Endodermal cell (in vitro differentiated cells): ENCODE measurements around the gene LAMA2. TPM values are rescaled to one million over a fixed set of nuclear protein-coding genes. Genes with fewer than 3 reads are reported as not detected.

Source experiments
- DNase-seq: peaks from one replicate; pipeline ENCODE4 v3.0.0-alpha.2; 2017
- H3K27ac ChIP-seq: 2 replicates; pipeline ENCODE4 v1.5.1; 2013; ENCODE audit warnings: mild to moderate bottlenecking, low read depth, low read length, moderate library complexity
- H3K27me3 ChIP-seq: 2 replicates; pipeline ENCODE4 v1.6.1; 2013; ENCODE audit warnings: mild to moderate bottlenecking, low read length, moderate library complexity; ENCODE audit not compliant: insufficient read depth, control insufficient read depth, poor library complexity, severe bottlenecking
- H3K36me3 ChIP-seq: 2 replicates; pipeline ENCODE4 v1.7.0; 2013; ENCODE audit warnings: mild to moderate bottlenecking, low read length, moderate library complexity; ENCODE audit not compliant: control insufficient read depth, insufficient read depth
- H3K4me1 ChIP-seq: one replicate; pipeline ENCODE4 v1.7.0; 2013; ENCODE audit warnings: low read length; ENCODE audit not compliant: control insufficient read depth, insufficient read depth
- H3K4me3 ChIP-seq: 2 replicates; pipeline ENCODE4 v1.5.1; 2013; ENCODE audit warnings: mild to moderate bottlenecking, low read length, moderate library complexity
- H3K9ac ChIP-seq: 2 replicates; pipeline ENCODE4 v1.6.1; 2013; ENCODE audit warnings: mild to moderate bottlenecking, low read length, moderate library complexity; ENCODE audit not compliant: poor library complexity, severe bottlenecking; ENCODE audit errors: extremely low read depth
- H3K9me3 ChIP-seq: 2 replicates; pipeline ENCODE4 v1.6.1; 2013; ENCODE audit warnings: mild to moderate bottlenecking, low read length, moderate library complexity; ENCODE audit not compliant: control insufficient read depth
- H3K27ac Mint-ChIP-seq: 2 replicates; pipeline ENCODE4 v1.8.0; 2020; ENCODE audit warnings: mixed read lengths
- H3K27me3 Mint-ChIP-seq: 2 replicates; pipeline ENCODE4 v1.8.0; 2021; ENCODE audit warnings: mild to moderate bottlenecking, mixed read lengths; ENCODE audit not compliant: insufficient read depth
- H3K36me3 Mint-ChIP-seq: 2 replicates; pipeline ENCODE4 v1.8.0; 2020; ENCODE audit warnings: low read depth, mixed read lengths
- H3K4me1 Mint-ChIP-seq: 2 replicates; pipeline ENCODE4 v1.8.0; 2020; ENCODE audit warnings: mixed read lengths
- H3K4me3 Mint-ChIP-seq: 2 replicates; pipeline ENCODE4 v1.8.0; 2020; ENCODE audit warnings: mild to moderate bottlenecking, moderate library complexity, mixed read lengths
- H3K9me3 Mint-ChIP-seq: 2 replicates; pipeline ENCODE4 v1.8.0; 2020; ENCODE audit warnings: mild to moderate bottlenecking, mixed read lengths
- WGBS, 2 experiments: methylation state at CpG; one replicate each; pipeline versions ENCODE4 v1.1.5 to v1.1.7; 2013; ENCODE audit warnings: missing lambda C conversion rate in 2 of 2, mixed read lengths in 1 of 2; ENCODE audit not compliant: insufficient coverage in 1 of 2, insufficient read length in 1 of 2; 5-methylcytosine and 5-hydroxymethylcytosine counted together
- total RNA-seq, 2 donors: library from RNA; stranded (reverse); fragmentation: NEBNext Ultra II Directional in 1 of 2; extraction: Animal tissue kit (Norgen Biotek cat#: 25700) in 1 of 2; gene quantifications; 2 replicates in 1 of 2; 3 replicates in 1 of 2; pipeline ENCODE4 v1.2.1, GENCODE V29; 2021
- TF ChIP-seq, protein P1 (sequence below): fragments of 200-600 bp; sonication (generic); conservative IDR thresholded peaks from 2 replicates; pipeline ENCODE4 v1.5.0; 2021; ENCODE audit warnings: antibody characterized with exemption, mild to moderate bottlenecking

Gene LAMA2
- total RNA-seq, 2 donors from 2014 or later = 2.3 to 4.1 TPM

DNA sequence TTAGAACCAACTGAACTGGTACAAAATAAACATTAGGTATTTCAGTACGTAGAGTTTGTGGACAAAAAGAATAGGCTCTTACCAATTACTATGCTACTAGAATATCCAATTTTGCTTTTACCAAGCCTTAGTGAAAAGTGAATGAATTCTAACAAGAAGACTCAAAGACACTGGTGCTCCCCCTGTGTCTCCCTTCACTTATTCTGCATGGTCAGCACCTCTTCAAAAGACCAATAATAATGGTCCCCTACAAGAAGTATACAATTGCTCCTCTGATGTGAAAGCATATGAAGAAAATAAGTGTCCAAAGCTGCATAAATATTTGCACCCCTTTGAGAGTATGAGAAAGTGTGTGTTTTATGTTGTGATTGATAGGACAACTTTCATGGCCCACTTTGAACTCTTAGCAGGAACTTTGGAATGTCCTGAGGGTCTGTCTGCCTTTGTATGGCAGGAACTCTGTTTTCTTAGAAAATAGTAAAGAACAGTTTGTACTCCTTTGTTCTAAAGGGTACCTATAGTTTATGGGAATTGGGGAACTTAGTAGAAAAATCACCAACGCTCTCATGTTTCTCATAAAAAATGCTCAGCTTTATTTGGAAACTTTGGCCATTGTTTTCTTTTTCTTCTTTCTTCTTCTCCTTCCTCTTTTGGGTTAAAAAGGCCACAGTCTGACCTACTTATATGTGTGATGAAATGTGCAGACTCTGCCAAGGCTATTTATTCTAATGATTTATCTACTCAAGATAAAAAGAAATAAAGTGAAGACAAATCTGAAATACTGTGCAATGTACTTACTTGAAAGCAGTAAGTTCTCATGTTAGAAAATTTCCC, 352.4 kb downstream of the LAMA2 start:
- Histone ChIP-seq H3K27me3 (no peaks in the 10 kb centered on the region), H3K9me3 (no peaks in the 10 kb centered on the region), H3K4me1 (no peaks in the 10 kb centered on the region), H3K9ac (no peak overlapping the region), H3K4me3 (no peak overlapping the region), H3K27ac (peak overlapping the region; percentile 74), H3K36me3 (no peaks in the 10 kb centered on the region)
- no peak overlapping the region for H3K27ac Mint-ChIP-seq
- H3K4me3 Mint-ChIP-seq = no peak overlapping the region
- 80 to 92% methylated on average over 2 of the region's 2 CpGs for WGBS, 2 experiments
- no peaks in the 10 kb centered on the region for H3K27me3 Mint-ChIP-seq
- DNase-seq = no peak
- H3K36me3 Mint-ChIP-seq = no peaks in the 10 kb centered on the region
- TF ChIP-seq, protein P1, sequence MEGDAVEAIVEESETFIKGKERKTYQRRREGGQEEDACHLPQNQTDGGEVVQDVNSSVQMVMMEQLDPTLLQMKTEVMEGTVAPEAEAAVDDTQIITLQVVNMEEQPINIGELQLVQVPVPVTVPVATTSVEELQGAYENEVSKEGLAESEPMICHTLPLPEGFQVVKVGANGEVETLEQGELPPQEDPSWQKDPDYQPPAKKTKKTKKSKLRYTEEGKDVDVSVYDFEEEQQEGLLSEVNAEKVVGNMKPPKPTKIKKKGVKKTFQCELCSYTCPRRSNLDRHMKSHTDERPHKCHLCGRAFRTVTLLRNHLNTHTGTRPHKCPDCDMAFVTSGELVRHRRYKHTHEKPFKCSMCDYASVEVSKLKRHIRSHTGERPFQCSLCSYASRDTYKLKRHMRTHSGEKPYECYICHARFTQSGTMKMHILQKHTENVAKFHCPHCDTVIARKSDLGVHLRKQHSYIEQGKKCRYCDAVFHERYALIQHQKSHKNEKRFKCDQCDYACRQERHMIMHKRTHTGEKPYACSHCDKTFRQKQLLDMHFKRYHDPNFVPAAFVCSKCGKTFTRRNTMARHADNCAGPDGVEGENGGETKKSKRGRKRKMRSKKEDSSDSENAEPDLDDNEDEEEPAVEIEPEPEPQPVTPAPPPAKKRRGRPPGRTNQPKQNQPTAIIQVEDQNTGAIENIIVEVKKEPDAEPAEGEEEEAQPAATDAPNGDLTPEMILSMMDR = no peak
- no peaks in the 10 kb centered on the region for H3K9me3 Mint-ChIP-seq
- no peaks in the 10 kb centered on the region for H3K4me1 Mint-ChIP-seq

DNA sequence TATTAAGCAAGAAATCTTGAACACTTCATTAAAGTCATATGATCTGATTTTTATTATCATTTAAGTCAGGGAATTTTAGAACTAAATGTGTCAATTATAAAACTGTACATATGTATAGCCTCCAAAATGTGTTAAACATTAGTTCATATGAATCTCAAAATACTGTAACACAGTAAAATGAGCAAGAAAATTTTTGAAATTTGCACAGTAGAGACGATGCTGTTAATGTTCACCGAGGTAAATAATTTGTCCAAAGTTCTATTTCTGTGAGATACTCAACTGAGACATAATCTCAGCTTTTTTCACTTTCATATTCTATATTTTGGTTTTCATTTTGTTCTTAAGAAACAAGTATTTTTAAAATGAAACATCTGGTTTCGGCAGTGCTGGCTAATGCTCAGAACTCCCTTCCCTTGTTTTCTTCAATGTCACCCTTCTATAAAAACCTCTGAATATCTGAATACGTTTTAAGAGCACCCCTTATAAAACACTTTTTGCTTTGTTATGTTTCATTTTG, 353.1 kb downstream of the LAMA2 start:
- no peaks in the 10 kb centered on the region for H3K4me1 Mint-ChIP-seq
- no peaks in the 10 kb centered on the region for H3K9me3 ChIP-seq
- H3K4me1 ChIP-seq = no peaks in the 10 kb centered on the region
- H3K9me3 Mint-ChIP-seq = no peaks in the 10 kb centered on the region
- H3K4me3 ChIP-seq = no peak overlapping the region
- no peak overlapping the region for H3K9ac ChIP-seq
- no peak overlapping the region for H3K4me3 Mint-ChIP-seq
- H3K27me3 Mint-ChIP-seq = no peaks in the 10 kb centered on the region
- TF ChIP-seq, protein P1 = no peak
- H3K27ac ChIP-seq = peak overlapping the region; percentile 74
- no peaks in the 10 kb centered on the region for H3K27me3 ChIP-seq
- H3K36me3 ChIP-seq = no peaks in the 10 kb centered on the region
- no peaks in the 10 kb centered on the region for H3K36me3 Mint-ChIP-seq
- no peak overlapping the region for H3K27ac Mint-ChIP-seq
- no peak for DNase-seq
- WGBS, 2 experiments = 87 to 89% methylated on average over 3 to 4 of the region's 4 CpGs

DNA sequence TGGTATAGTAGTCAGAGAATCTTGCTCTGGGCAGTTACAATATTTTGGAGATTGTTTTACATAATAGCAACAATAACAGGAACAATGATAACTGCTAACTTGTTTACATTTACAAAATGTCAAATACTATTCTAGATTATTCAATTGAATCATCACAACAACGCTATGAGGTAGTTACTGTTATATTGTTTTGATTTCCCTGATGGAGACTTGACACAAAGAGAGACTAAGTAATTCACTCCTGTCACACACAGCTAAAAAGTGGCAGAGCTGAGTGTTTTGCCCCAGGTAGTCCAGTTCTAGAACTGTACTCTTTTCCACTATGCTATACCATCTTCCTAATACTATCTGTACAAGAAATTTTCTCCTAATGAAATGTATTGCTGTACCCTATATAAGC, 356.1 kb downstream of the LAMA2 start:
- Histone ChIP-seq H3K9me3 (no peaks in the 10 kb centered on the region), H3K36me3 (no peaks in the 10 kb centered on the region), H3K27me3 (no peaks in the 10 kb centered on the region), H3K4me1 (no peaks in the 10 kb centered on the region), H3K9ac (no peak overlapping the region), H3K27ac (no peak overlapping the region), H3K4me3 (no peak overlapping the region)
- no peaks in the 10 kb centered on the region for H3K27me3 Mint-ChIP-seq
- H3K9me3 Mint-ChIP-seq = no peaks in the 10 kb centered on the region
- no peaks in the 10 kb centered on the region for H3K36me3 Mint-ChIP-seq
- DNase-seq = no peak
- H3K27ac Mint-ChIP-seq = no peak overlapping the region
- TF ChIP-seq, protein P1 = no peak
- no peak overlapping the region for H3K4me3 Mint-ChIP-seq
- 100% methylated on average over 1 of the region's 1 CpG; no CpG with 5 or more reads in 1 of the 2 experiments for WGBS, 2 experiments
- H3K4me1 Mint-ChIP-seq = no peaks in the 10 kb centered on the region
